HEK293 (cell line): ENCODE measurements around the gene ITPKB.

Source experiments
- GLIS2 ChIP-seq: fragments of 450-650 bp; formaldehyde crosslinking; IDR thresholded peaks from 2 replicates; pipeline ENCODE4 v1.5.1; 2016; ENCODE audit warnings: missing biosample characterization, missing genetic modification characterization
- HOXC10 ChIP-seq: sonication (generic); formaldehyde crosslinking; IDR thresholded peaks from 2 replicates; pipeline ENCODE4 v1.8.1; 2023; ENCODE audit warnings: mild to moderate bottlenecking, missing genetic modification reagents
- PATZ1 ChIP-seq: fragments of 450-650 bp; formaldehyde crosslinking; IDR thresholded peaks from 2 replicates; pipeline ENCODE4 v1.5.1; 2016; ENCODE audit warnings: missing biosample characterization, missing genetic modification characterization
- RBAK ChIP-seq: fragments of 450-650 bp; formaldehyde crosslinking; IDR thresholded peaks from 2 replicates; pipeline ENCODE4 v1.5.1; 2016; ENCODE audit warnings: missing biosample characterization, missing genetic modification characterization
- SCRT1 ChIP-seq: fragments of 450-650 bp; formaldehyde crosslinking; IDR thresholded peaks from 2 replicates; pipeline ENCODE4 v1.5.1; 2016; ENCODE audit warnings: missing biosample characterization, missing genetic modification characterization, borderline replicate concordance
- TSHZ1 ChIP-seq: fragments of 450-650 bp; formaldehyde crosslinking; IDR thresholded peaks from 2 replicates; pipeline ENCODE4 v1.5.1; 2016; ENCODE audit warnings: missing biosample characterization, missing genetic modification characterization, borderline replicate concordance
- YY1 ChIP-seq: fragments of 450-650 bp; formaldehyde crosslinking; IDR thresholded peaks from 2 replicates; pipeline ENCODE4 v1.5.1; 2018; ENCODE audit warnings: missing biosample characterization, missing genetic modification characterization
- ZBTB10 ChIP-seq: fragments of 450-650 bp; formaldehyde crosslinking; IDR thresholded peaks from 2 replicates; pipeline ENCODE4 v1.5.1; 2016; ENCODE audit warnings: missing biosample characterization, missing genetic modification characterization
- ZBTB26 ChIP-seq: fragments of 450-650 bp; formaldehyde crosslinking; optimal IDR thresholded peaks from 2 replicates; pipeline ENCODE3; 2016; ENCODE audit warnings: missing biosample characterization, mild to moderate bottlenecking, missing genetic modification characterization
- ZBTB44 ChIP-seq: fragments of 450-650 bp; IDR thresholded peaks from 2 replicates; pipeline ENCODE4 v1.5.1; 2018; ENCODE audit warnings: missing biosample characterization, mild to moderate bottlenecking, missing genetic modification characterization
- ZBTB6 ChIP-seq: fragments of 450-650 bp; formaldehyde crosslinking; IDR thresholded peaks from 2 replicates; pipeline ENCODE4 v1.5.1; 2017; ENCODE audit warnings: missing biosample characterization, missing genetic modification characterization
- ZBTB7A ChIP-seq: fragments of 450-650 bp; formaldehyde crosslinking; IDR thresholded peaks from 2 replicates; pipeline ENCODE4 v1.5.1; 2016; ENCODE audit warnings: low read depth, missing biosample characterization, missing genetic modification characterization
- ZFP69B ChIP-seq: fragments of 450-650 bp; formaldehyde crosslinking; IDR thresholded peaks from 2 replicates; pipeline ENCODE4 v1.5.1; 2016; ENCODE audit warnings: missing biosample characterization, missing genetic modification characterization
- ZNF112 ChIP-seq: fragments of 450-650 bp; formaldehyde crosslinking; IDR thresholded peaks from 2 replicates; pipeline ENCODE4 v1.5.0; 2017; ENCODE audit warnings: missing biosample characterization, missing genetic modification characterization
- ZNF148 ChIP-seq: fragments of 450-650 bp; formaldehyde crosslinking; IDR thresholded peaks from 2 replicates; pipeline ENCODE4 v1.5.0; 2017; ENCODE audit warnings: missing biosample characterization, missing genetic modification characterization, borderline replicate concordance
- ZNF155 ChIP-seq: fragments of 450-650 bp; formaldehyde crosslinking; IDR thresholded peaks from 2 replicates; pipeline ENCODE4 v1.5.1; 2016; ENCODE audit warnings: missing biosample characterization, missing genetic modification characterization
- ZNF513 ChIP-seq: fragments of 450-650 bp; IDR thresholded peaks from 2 replicates; pipeline ENCODE4 v1.5.1; 2018; ENCODE audit warnings: missing biosample characterization, missing genetic modification characterization
- ZNF530 ChIP-seq: fragments of 450-650 bp; formaldehyde crosslinking; IDR thresholded peaks from 2 replicates; pipeline ENCODE4 v1.5.1; 2016; ENCODE audit warnings: low read depth, missing biosample characterization, missing genetic modification characterization
- ZNF629 ChIP-seq: fragments of 450-650 bp; formaldehyde crosslinking; IDR thresholded peaks from 2 replicates; pipeline ENCODE4 v1.5.1; 2017; ENCODE audit warnings: missing biosample characterization, missing genetic modification characterization
- ZNF76 ChIP-seq: fragments of 450-650 bp; formaldehyde crosslinking; IDR thresholded peaks from 2 replicates; pipeline ENCODE4; 2016; ENCODE audit warnings: low read depth, missing biosample characterization, missing genetic modification characterization, borderline replicate concordance
- ZNF837 ChIP-seq: fragments of 450-650 bp; formaldehyde crosslinking; IDR thresholded peaks from 2 replicates; pipeline ENCODE4 v1.5.1; 2016; ENCODE audit warnings: missing biosample characterization, missing genetic modification characterization
- ZSCAN30 ChIP-seq: fragments of 450-650 bp; IDR thresholded peaks from 2 replicates; pipeline ENCODE4 v1.5.1; 2018; ENCODE audit warnings: missing biosample characterization, mild to moderate bottlenecking, missing genetic modification characterization, moderate library complexity
- ZXDB ChIP-seq: fragments of 450-650 bp; formaldehyde crosslinking; IDR thresholded peaks from 2 replicates; pipeline ENCODE4 v1.5.1; 2016; ENCODE audit warnings: missing biosample characterization, missing genetic modification characterization

Gene ITPKB

GRCh38 chr1:226634166-226634588, 104.9 kb downstream of the ITPKB start (continued):
- peak; percentile 64 for TF ChIP-seq ZBTB10
- peak; percentile 86 for TF ChIP-seq ZSCAN30 (tag by site-specific recombination)
- peak; percentile 34; the same call in 1 of the 2 replicates for TF ChIP-seq ZNF629
- no peak for TF ChIP-seq ZBTB6 (tag by site-specific recombination)
- TF ChIP-seq GLIS2 (tag by site-specific recombination), result peak; percentile 96
- no peak for TF ChIP-seq ZNF513
- TF ChIP-seq ZBTB7A, result peak; percentile 59; the same call in 1 of the 2 replicates
- TF ChIP-seq ZNF530 (tag by site-specific recombination), result no peak
- TF ChIP-seq SCRT1 (tag by site-specific recombination), result no peak
- TF ChIP-seq ZNF155, result no peak
- TF ChIP-seq TSHZ1 (tag by site-specific recombination), result no peak
- peak; percentile 3 for TF ChIP-seq ZBTB26
- TF ChIP-seq ZNF837 (tag by site-specific recombination), result no peak
- TF ChIP-seq ZNF112 (tag by site-specific recombination), result no peak
- TF ChIP-seq ZFP69B (tag by site-specific recombination), result no peak
- TF ChIP-seq PATZ1 (tag by site-specific recombination), result peak; percentile 83
- no peak for TF ChIP-seq HOXC10 (CRISPR knock-in tag)
- TF ChIP-seq ZXDB (tag by site-specific recombination), result peak; percentile 98
- TF ChIP-seq RBAK (tag by site-specific recombination), result no peak
- TF ChIP-seq ZNF148 (tag by site-specific recombination), result no peak
- no peak for TF ChIP-seq YY1 (tag by site-specific recombination)
- TF ChIP-seq ZNF76 (tag by site-specific recombination), result no peak
- TF ChIP-seq ZBTB44, result no peak
